HepG2 (cell line): ENCODE data around the gene PHKG2. TPM values are rescaled to one million over a fixed set of nuclear protein-coding genes. Genes with fewer than 3 reads are reported as not detected.

Source experiments
- HMG20A ChIP-seq: IDR thresholded peaks from 2 replicates; pipeline ENCODE4 v1.6.1; 2016; ENCODE audit warnings: borderline replicate concordance
- HNRNPL ChIP-seq: fragments of 200-400 bp; formaldehyde crosslinking; IDR thresholded peaks from 2 replicates; pipeline ENCODE4 v1.6.1; 2017; ENCODE audit warnings: mild to moderate bottlenecking, low read depth, low read length
- ISX ChIP-seq: sonication (generic); formaldehyde crosslinking; conservative IDR thresholded peaks from 2 replicates; pipeline ENCODE4 v1.5.0; 2020; ENCODE audit warnings: missing genetic modification reagents
- MXI1 ChIP-seq: IDR thresholded peaks from 3 replicates; pipeline ENCODE4 v1.6.1; 2012; ENCODE audit warnings: low read depth, low read length, inconsistent platforms, borderline replicate concordance
- RBM39 ChIP-seq: fragments of 200-400 bp; formaldehyde crosslinking; IDR thresholded peaks from one replicate; pipeline ENCODE4 v1.6.1; 2018; ENCODE audit warnings: antibody characterized with exemption, mild to moderate bottlenecking, low read depth, low read length; ENCODE audit not compliant: poor library complexity, severe bottlenecking
- SNAPC2 ChIP-seq: sonication (generic); formaldehyde crosslinking; IDR thresholded peaks from 2 replicates; pipeline ENCODE4 v1.8.1; 2022; ENCODE audit warnings: mild to moderate bottlenecking, missing genetic modification reagents
- ZFP1 ChIP-seq: IDR thresholded peaks from 2 replicates; pipeline ENCODE4 v1.6.1; 2016
- ZIK1 ChIP-seq: sonication (generic); formaldehyde crosslinking; IDR thresholded peaks from 2 replicates; pipeline ENCODE4 v1.5.0; 2020; ENCODE audit warnings: mild to moderate bottlenecking, low read depth, missing genetic modification reagents, borderline replicate concordance
- ZNF451 ChIP-seq: sonication (generic); formaldehyde crosslinking; IDR thresholded peaks from 2 replicates; pipeline ENCODE4 v1.5.0; 2020; ENCODE audit warnings: mild to moderate bottlenecking, missing genetic modification reagents
- ZNF607 ChIP-seq: sonication (generic); formaldehyde crosslinking; IDR thresholded peaks from 2 replicates; pipeline ENCODE4 v1.5.1; 2020; ENCODE audit warnings: missing genetic modification reagents, mild to moderate bottlenecking, borderline replicate concordance
- polyA plus RNA-seq, 8 experiments: library from polyadenylated mRNA; depleted of rRNA in 3 of 8; stranded (reverse) in 7 of 8; unstranded in 1 of 8; fragments of >200 nt; fragmentation: Illumina TruSeq in 4 of 8; extraction: Trizol in 4 of 8; gene quantifications; 2 replicates each; pipeline versions ENCODE4 v1.2.1 to v1.2.3, GENCODE V29; 2011 to 2016; ENCODE audit warnings: low read depth in 4 of 8, missing spikeins in 1 of 8, mixed read lengths in 1 of 8; ENCODE audit not compliant: insufficient read depth in 1 of 8
- total RNA-seq, 5 experiments: library from RNA; depleted of rRNA; stranded (reverse); fragments of >200 nt; fragmentation: Illumina TruSeq; extraction: Trizol; gene quantifications; 2 replicates each; pipeline ENCODE4 v1.2.3, GENCODE V29; 2016; ENCODE audit warnings: low read depth in 1 of 5
- TF ChIP-seq, protein P1 (sequence below): sonication (generic); formaldehyde crosslinking; IDR thresholded peaks from 2 replicates; pipeline ENCODE4 v1.9.0; 2021; ENCODE audit warnings: mild to moderate bottlenecking, missing genetic modification reagents
- TF ChIP-seq, protein P2 (sequence below): sonication (generic); formaldehyde crosslinking; IDR thresholded peaks from 2 replicates; pipeline ENCODE4 v1.5.1; 2020; ENCODE audit warnings: mild to moderate bottlenecking, missing genetic modification reagents, moderate library complexity
- TF ChIP-seq, protein P3 (sequence below): sonication (generic); formaldehyde crosslinking; IDR thresholded peaks from 2 replicates; pipeline ENCODE4 v1.4.0; 2020; ENCODE audit warnings: missing genetic modification reagents
- TF ChIP-seq, protein P4 (sequence below): sonication (generic); formaldehyde crosslinking; IDR thresholded peaks from 2 replicates; pipeline ENCODE4 v1.8.0; 2022; ENCODE audit warnings: mild to moderate bottlenecking, missing genetic modification reagents, borderline replicate concordance

PHKG2 gene
- total and polyA plus RNA-seq, 2 of the 13 experiments (the other 11 are each of a cell fraction or from before 2014, with no cell fraction given): 37.4 to 42.1 TPM

DNA sequence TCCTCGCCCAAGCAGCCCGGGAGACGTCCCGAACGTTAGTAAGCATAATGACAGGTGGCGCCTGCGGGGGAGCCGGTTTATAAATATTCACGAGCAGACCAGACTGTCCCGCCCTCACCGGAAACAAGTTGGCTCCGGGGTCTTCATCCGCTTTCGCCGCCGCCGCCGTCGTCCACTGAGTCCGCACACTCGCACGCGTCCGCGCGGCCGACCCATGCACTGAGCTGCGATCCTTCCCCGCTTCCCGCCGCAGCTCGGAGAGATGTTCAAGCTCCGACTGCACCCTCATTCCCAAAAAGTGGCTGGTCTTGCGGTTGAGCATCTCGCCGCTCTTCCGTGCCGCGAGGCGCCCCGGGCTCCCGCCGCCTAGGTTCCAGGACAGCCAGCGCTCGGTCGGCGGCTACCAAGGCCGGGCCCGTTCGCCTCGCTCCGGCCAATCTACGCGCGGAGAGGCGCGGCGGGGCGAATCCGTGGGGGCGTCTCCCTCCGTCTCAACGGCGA is 13.3 kb downstream of the PHKG2 start (continued):
- TF ChIP-seq, protein P1, sequence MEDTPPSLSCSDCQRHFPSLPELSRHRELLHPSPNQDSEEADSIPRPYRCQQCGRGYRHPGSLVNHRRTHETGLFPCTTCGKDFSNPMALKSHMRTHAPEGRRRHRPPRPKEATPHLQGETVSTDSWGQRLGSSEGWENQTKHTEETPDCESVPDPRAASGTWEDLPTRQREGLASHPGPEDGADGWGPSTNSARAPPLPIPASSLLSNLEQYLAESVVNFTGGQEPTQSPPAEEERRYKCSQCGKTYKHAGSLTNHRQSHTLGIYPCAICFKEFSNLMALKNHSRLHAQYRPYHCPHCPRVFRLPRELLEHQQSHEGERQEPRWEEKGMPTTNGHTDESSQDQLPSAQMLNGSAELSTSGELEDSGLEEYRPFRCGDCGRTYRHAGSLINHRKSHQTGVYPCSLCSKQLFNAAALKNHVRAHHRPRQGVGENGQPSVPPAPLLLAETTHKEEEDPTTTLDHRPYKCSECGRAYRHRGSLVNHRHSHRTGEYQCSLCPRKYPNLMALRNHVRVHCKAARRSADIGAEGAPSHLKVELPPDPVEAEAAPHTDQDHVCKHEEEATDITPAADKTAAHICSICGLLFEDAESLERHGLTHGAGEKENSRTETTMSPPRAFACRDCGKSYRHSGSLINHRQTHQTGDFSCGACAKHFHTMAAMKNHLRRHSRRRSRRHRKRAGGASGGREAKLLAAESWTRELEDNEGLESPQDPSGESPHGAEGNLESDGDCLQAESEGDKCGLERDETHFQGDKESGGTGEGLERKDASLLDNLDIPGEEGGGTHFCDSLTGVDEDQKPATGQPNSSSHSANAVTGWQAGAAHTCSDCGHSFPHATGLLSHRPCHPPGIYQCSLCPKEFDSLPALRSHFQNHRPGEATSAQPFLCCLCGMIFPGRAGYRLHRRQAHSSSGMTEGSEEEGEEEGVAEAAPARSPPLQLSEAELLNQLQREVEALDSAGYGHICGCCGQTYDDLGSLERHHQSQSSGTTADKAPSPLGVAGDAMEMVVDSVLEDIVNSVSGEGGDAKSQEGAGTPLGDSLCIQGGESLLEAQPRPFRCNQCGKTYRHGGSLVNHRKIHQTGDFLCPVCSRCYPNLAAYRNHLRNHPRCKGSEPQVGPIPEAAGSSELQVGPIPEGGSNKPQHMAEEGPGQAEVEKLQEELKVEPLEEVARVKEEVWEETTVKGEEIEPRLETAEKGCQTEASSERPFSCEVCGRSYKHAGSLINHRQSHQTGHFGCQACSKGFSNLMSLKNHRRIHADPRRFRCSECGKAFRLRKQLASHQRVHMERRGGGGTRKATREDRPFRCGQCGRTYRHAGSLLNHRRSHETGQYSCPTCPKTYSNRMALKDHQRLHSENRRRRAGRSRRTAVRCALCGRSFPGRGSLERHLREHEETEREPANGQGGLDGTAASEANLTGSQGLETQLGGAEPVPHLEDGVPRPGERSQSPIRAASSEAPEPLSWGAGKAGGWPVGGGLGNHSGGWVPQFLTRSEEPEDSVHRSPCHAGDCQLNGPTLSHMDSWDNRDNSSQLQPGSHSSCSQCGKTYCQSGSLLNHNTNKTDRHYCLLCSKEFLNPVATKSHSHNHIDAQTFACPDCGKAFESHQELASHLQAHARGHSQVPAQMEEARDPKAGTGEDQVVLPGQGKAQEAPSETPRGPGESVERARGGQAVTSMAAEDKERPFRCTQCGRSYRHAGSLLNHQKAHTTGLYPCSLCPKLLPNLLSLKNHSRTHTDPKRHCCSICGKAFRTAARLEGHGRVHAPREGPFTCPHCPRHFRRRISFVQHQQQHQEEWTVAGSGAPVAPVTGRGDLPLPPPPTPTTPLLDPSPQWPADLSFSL (CRISPR knock-in tag): no peak
- TF ChIP-seq ISX (CRISPR knock-in tag): no peak
- TF ChIP-seq, protein P2, sequence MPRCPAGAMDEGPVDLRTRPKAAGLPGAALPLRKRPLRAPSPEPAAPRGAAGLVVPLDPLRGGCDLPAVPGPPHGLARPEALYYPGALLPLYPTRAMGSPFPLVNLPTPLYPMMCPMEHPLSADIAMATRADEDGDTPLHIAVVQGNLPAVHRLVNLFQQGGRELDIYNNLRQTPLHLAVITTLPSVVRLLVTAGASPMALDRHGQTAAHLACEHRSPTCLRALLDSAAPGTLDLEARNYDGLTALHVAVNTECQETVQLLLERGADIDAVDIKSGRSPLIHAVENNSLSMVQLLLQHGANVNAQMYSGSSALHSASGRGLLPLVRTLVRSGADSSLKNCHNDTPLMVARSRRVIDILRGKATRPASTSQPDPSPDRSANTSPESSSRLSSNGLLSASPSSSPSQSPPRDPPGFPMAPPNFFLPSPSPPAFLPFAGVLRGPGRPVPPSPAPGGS (CRISPR knock-in tag): no peak
- TF ChIP-seq ZNF451: peak; percentile 57; the same call in 1 of the 2 replicates
- no peak for TF ChIP-seq HNRNPL
- TF ChIP-seq, protein P3, sequence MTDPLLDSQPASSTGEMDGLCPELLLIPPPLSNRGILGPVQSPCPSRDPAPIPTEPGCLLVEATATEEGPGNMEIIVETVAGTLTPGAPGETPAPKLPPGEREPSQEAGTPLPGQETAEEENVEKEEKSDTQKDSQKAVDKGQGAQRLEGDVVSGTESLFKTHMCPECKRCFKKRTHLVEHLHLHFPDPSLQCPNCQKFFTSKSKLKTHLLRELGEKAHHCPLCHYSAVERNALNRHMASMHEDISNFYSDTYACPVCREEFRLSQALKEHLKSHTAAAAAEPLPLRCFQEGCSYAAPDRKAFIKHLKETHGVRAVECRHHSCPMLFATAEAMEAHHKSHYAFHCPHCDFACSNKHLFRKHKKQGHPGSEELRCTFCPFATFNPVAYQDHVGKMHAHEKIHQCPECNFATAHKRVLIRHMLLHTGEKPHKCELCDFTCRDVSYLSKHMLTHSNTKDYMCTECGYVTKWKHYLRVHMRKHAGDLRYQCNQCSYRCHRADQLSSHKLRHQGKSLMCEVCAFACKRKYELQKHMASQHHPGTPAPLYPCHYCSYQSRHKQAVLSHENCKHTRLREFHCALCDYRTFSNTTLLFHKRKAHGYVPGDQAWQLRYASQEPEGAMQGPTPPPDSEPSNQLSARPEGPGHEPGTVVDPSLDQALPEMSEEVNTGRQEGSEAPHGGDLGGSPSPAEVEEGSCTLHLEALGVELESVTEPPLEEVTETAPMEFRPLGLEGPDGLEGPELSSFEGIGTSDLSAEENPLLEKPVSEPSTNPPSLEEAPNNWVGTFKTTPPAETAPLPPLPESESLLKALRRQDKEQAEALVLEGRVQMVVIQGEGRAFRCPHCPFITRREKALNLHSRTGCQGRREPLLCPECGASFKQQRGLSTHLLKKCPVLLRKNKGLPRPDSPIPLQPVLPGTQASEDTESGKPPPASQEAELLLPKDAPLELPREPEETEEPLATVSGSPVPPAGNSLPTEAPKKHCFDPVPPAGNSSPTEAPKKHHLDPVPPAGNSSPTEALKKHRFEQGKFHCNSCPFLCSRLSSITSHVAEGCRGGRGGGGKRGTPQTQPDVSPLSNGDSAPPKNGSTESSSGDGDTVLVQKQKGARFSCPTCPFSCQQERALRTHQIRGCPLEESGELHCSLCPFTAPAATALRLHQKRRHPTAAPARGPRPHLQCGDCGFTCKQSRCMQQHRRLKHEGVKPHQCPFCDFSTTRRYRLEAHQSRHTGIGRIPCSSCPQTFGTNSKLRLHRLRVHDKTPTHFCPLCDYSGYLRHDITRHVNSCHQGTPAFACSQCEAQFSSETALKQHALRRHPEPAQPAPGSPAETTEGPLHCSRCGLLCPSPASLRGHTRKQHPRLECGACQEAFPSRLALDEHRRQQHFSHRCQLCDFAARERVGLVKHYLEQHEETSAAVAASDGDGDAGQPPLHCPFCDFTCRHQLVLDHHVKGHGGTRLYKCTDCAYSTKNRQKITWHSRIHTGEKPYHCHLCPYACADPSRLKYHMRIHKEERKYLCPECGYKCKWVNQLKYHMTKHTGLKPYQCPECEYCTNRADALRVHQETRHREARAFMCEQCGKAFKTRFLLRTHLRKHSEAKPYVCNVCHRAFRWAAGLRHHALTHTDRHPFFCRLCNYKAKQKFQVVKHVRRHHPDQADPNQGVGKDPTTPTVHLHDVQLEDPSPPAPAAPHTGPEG (CRISPR knock-in tag): 0 out of 2 replicates have a peak, but pooled peaks have one; percentile 28
- peak; percentile 2 for TF ChIP-seq RBM39
- TF ChIP-seq HMG20A (CRISPR knock-in tag): no peak
- TF ChIP-seq ZFP1 (CRISPR knock-in tag): no peak
- TF ChIP-seq SNAPC2 (CRISPR knock-in tag): peak; percentile 14; the same call in 1 of the 2 replicates
- TF ChIP-seq, protein P4, sequence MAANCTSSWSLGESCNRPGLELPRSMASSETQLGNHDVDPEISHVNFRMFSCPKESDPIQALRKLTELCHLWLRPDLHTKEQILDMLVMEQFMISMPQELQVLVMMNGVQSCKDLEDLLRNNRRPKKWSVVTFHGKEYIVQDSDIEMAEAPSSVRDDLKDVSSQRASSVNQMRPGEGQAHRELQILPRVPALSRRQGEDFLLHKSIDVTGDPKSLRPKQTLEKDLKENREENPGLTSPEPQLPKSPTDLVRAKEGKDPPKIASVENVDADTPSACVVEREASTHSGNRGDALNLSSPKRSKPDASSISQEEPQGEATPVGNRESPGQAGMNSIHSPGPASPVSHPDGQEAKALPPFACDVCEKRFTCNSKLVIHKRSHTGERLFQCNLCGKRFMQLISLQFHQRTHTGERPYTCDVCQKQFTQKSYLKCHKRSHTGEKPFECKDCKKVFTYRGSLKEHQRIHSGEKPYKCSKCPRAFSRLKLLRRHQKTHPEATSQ (CRISPR knock-in tag): 0 out of 2 replicates have a peak, but pooled peaks have one; percentile 67
- peak; percentile 17; the same call in 1 of the 2 replicates for TF ChIP-seq ZIK1 (CRISPR knock-in tag)
- no peak for TF ChIP-seq MXI1
- TF ChIP-seq ZNF607 (CRISPR knock-in tag): peak; percentile 50; the same call in 1 of the 2 replicates
